A549 (cell line): ENCODE data around the gene ADAMTSL5. TPM values are rescaled to one million over a fixed set of nuclear protein-coding genes. Genes with fewer than 3 reads are reported as not detected.

ENCODE experiments used
- ATAC-seq, 2 experiments: fragments of 200-7000 bp in 1 of 2; fragments of >200 bp in 1 of 2; cut with Nextera tagmentation in 1 of 2; cut with Tn5 transposase in 1 of 2; 3 replicates each; pipeline versions ENCODE4 v1.8.0 to v1.9.1; 2018 to 2020; ENCODE audit warnings: mild to moderate bottlenecking in 1 of 2, moderate library complexity in 1 of 2
- CTCF ChIA-PET: fragments of 300-600 bp; sonication (Branson Sonifier 250); formaldehyde crosslinking; extraction: SDS; loops from one replicate; lab custom pipeline; 2021; ENCODE audit warnings: antibody characterized with exemption, inconsistent platforms; lab: Yijun Ruan, JAX
- POLR2A ChIA-PET: fragments of 350-600 bp; formaldehyde crosslinking; extraction: SDS; loops from one replicate; lab custom pipeline; 2021; ENCODE audit warnings: antibody characterized with exemption, inconsistent platforms; lab: Yijun Ruan, JAX
- DNase-seq, 2 experiments: peaks; one replicate each; pipeline versions ENCODE4 v3.0.0 to v3.0.0-alpha.2; 2011 to 2016; ENCODE audit warnings: low read depth in 1 of 2, low spot score in 1 of 2
- FAIRE-seq: peaks from 2 replicates; lab custom pipeline; 2011; peaks lifted over from hg19 to GRCh38; lab: Jason Lieb, UNC
- H3K27ac ChIP-seq, 2 experiments: fragments of >200 bp; sonication (Bioruptor Twin); formaldehyde crosslinking; 3 replicates each; pipeline ENCODE4 v1.5.1; 2016 to 2017
- H3K4me1 ChIP-seq: fragments of >200 bp; sonication (Bioruptor Twin); formaldehyde crosslinking; 3 replicates; pipeline ENCODE4 v1.6.1; 2016
- H3K4me2 ChIP-seq: fragments of >200 bp; sonication (Bioruptor Twin); formaldehyde crosslinking; 3 replicates; pipeline ENCODE4 v1.6.1; 2016
- H3K4me3 ChIP-seq: fragments of >200 bp; sonication (Bioruptor Twin); formaldehyde crosslinking; 3 replicates; pipeline ENCODE4 v1.5.1; 2016
- H3K9me3 ChIP-seq: fragments of >200 bp; sonication (Bioruptor Twin); formaldehyde crosslinking; 3 replicates; pipeline ENCODE4 v1.6.1; 2016
- CHD2 ChIP-seq: fragments of 150-350 bp; IDR thresholded peaks from 2 replicates; pipeline ENCODE4 v1.6.1; 2014; ENCODE audit warnings: low read length; ENCODE audit not compliant: partially characterized antibody
- CHD4 ChIP-seq: fragments of 200-600 bp; sonication (generic); IDR thresholded peaks from 2 replicates; pipeline ENCODE4 v1.6.1; 2016; ENCODE audit warnings: antibody characterized with exemption, mild to moderate bottlenecking, borderline replicate concordance
- EHF ChIP-seq: fragments of 250-450 bp; sonication (Bioruptor Pico); IDR thresholded peaks from 2 replicates; pipeline ENCODE4 v1.5.0; 2020; ENCODE audit warnings: mild to moderate bottlenecking
- EHMT2 ChIP-seq: fragments of 200-600 bp; sonication (generic); IDR thresholded peaks from 2 replicates; pipeline ENCODE4 v1.6.1; 2016; ENCODE audit warnings: antibody characterized with exemption, low read depth, mild to moderate bottlenecking, moderate library complexity
- ESRRA ChIP-seq: fragments of 150-350 bp; IDR thresholded peaks from 2 replicates; pipeline ENCODE4 v1.6.1; 2014; ENCODE audit warnings: mild to moderate bottlenecking, low read length, borderline replicate concordance
- FOXS1 ChIP-seq: fragments of 250-450 bp; sonication (Bioruptor Pico); IDR thresholded peaks from 2 replicates; pipeline ENCODE4 v1.5.0; 2020; ENCODE audit warnings: mild to moderate bottlenecking, moderate library complexity
- NFE2L2 ChIP-seq: fragments of 150-350 bp; conservative IDR thresholded peaks from 2 replicates; pipeline ENCODE4 v1.6.1; 2014; ENCODE audit warnings: low read length
- NR3C1 ChIP-seq: fragments of >200 bp; sonication (Bioruptor Twin); formaldehyde crosslinking; IDR thresholded peaks from 3 replicates; pipeline ENCODE4 v1.6.1; 2017
- PHF8 ChIP-seq: fragments of 200-600 bp; sonication (generic); IDR thresholded peaks from 2 replicates; pipeline ENCODE4 v1.6.1; 2016; ENCODE audit warnings: low read depth, mild to moderate bottlenecking, antibody characterized with exemption, moderate library complexity, borderline replicate concordance
- POLR2A ChIP-seq: IDR thresholded peaks from 2 replicates; pipeline ENCODE4 v1.6.1; 2012; ENCODE audit warnings: mild to moderate bottlenecking, low read length
- POLR2AphosphoS2 ChIP-seq: conservative IDR thresholded peaks from 2 replicates; pipeline ENCODE4 v1.6.1; 2012; ENCODE audit warnings: low read length, improper control_type of control experiment, inconsistent platforms
- RAD21 ChIP-seq, 2 experiments: fragments of >200 bp in 1 of 2; sonication (Bioruptor Twin) in 1 of 2; formaldehyde crosslinking in 1 of 2; IDR thresholded peaks in 1 of 2; conservative IDR thresholded peaks in 1 of 2; 2 replicates in 1 of 2; 3 replicates in 1 of 2; pipeline ENCODE4 v1.6.1; 2012 to 2018; ENCODE audit warnings: inconsistent platforms in 1 of 2
- RARB ChIP-seq: fragments of 250-450 bp; sonication (Bioruptor Pico); IDR thresholded peaks from 2 replicates; pipeline ENCODE4 v1.8.0; 2021; ENCODE audit warnings: mild to moderate bottlenecking, moderate library complexity
- RNF2 ChIP-seq: fragments of 200-600 bp; sonication (generic); IDR thresholded peaks from 2 replicates; pipeline ENCODE4 v1.6.1; 2016; ENCODE audit warnings: low read depth, mild to moderate bottlenecking, antibody characterized with exemption, moderate library complexity, borderline replicate concordance
- ZFP36 ChIP-seq: fragments of 450-650 bp; IDR thresholded peaks from 2 replicates; pipeline ENCODE4 v1.6.1; 2014; ENCODE audit warnings: borderline replicate concordance; ENCODE audit not compliant: partially characterized antibody
- ZNF302 ChIP-seq: fragments of 250-450 bp; sonication (Bioruptor Pico); IDR thresholded peaks from 2 replicates; pipeline ENCODE4 v1.9.0; 2021; ENCODE audit warnings: inconsistent platforms, mild to moderate bottlenecking, moderate library complexity
- ZSCAN20 ChIP-seq: fragments of 250-450 bp; sonication (Bioruptor Pico); IDR thresholded peaks from 2 replicates; pipeline ENCODE4 v1.8.0; 2022; ENCODE audit warnings: mild to moderate bottlenecking, moderate library complexity
- WGBS: methylation state at CpG from one replicate; pipeline ENCODE4 v1.1.6; 2017; ENCODE audit errors: missing lambda C conversion rate; 5-methylcytosine and 5-hydroxymethylcytosine counted together
- polyA plus RNA-seq, 4 experiments: library from polyadenylated mRNA; depleted of rRNA in 3 of 4; stranded (reverse); fragments of >200 nt; fragmentation: RNase III in 1 of 4; extraction: RNeasy Plus Mini Kit Qiagen cat#74134 plus additional on column Dnase treatment in 1 of 4; gene quantifications; 2 replicates in 3 of 4; 3 replicates in 1 of 4; pipeline ENCODE4 v1.2.3, GENCODE V29; 2011 to 2017
- TF ChIP-seq, protein P1 (sequence below): fragments of >200 bp; sonication (Bioruptor Twin); formaldehyde crosslinking; IDR thresholded peaks from 3 replicates; pipeline ENCODE4 v1.5.1; 2016
- TF ChIP-seq, protein P2 (sequence below): fragments of >200 bp; sonication (Bioruptor Twin); formaldehyde crosslinking; IDR thresholded peaks from 2 replicates; pipeline ENCODE4 v1.6.1; 2016
- TF ChIP-seq, protein P3 (sequence below): IDR thresholded peaks from 2 replicates; pipeline ENCODE4 v1.6.1; 2012
- TF ChIP-seq, protein P4 (sequence below): fragments of 250-450 bp; sonication (Bioruptor Pico); IDR thresholded peaks from 2 replicates; pipeline ENCODE4 v1.5.0; 2021; ENCODE audit warnings: mild to moderate bottlenecking, moderate library complexity, borderline replicate concordance

ADAMTSL5 gene
- polyA plus RNA-seq, 2 of the 4 experiments (the other 2 are of a cell fraction) = 1.4 to 3.0 TPM

DNA sequence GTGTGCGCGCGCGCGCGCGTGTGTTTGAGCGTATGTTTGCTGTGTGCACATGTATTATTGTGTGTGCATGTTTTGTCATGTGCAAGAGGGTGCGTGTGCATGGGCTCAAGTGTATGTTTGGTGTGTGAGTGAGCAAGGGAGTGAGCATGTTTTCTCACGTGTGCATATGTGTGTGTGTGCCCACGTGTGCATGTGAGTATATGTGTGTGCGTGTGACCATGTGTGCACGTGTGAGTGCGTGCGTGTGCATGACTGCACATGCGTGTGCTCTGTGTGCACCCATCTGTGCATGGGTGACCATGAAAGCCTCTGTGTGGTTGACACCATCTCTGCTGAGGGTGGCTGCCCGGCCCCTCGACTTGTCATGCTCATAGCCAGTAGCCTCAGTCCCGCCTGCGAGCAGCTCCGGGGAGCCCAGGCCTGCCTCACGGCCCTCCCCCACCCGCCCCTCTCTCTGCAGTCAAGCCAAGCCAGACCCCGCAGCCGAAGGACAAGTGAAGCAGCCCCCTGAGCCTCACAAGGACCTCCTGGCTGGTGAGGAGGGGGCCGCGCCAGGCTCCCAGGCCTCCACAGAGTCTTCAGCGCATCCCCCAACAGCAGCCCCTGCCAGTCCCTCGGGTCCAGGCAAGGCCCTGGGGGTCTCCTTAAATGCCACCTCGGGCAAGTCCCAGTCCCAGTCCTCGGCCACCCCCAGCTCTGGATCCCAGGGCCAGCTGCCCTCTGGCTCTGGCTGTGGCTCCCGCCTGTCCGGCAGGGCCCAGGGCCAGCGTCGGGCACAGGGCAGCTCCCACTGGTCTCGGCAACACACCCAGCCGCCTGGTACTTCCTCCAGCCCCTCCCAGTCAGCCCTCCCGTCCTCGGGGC, 15.9 kb downstream of the ADAMTSL5 start (continued):
- TF ChIP-seq ZFP36 (no peak), ZNF302 (no peak), RAD21 (conservative IDR thresholded peaks at IDR 0.05 in 1 of 2, IDR thresholded peaks at IDR 0.05 in 1 of 2) (no peak)
- TF ChIP-seq, all 56 proteins: peak for 0

DNA sequence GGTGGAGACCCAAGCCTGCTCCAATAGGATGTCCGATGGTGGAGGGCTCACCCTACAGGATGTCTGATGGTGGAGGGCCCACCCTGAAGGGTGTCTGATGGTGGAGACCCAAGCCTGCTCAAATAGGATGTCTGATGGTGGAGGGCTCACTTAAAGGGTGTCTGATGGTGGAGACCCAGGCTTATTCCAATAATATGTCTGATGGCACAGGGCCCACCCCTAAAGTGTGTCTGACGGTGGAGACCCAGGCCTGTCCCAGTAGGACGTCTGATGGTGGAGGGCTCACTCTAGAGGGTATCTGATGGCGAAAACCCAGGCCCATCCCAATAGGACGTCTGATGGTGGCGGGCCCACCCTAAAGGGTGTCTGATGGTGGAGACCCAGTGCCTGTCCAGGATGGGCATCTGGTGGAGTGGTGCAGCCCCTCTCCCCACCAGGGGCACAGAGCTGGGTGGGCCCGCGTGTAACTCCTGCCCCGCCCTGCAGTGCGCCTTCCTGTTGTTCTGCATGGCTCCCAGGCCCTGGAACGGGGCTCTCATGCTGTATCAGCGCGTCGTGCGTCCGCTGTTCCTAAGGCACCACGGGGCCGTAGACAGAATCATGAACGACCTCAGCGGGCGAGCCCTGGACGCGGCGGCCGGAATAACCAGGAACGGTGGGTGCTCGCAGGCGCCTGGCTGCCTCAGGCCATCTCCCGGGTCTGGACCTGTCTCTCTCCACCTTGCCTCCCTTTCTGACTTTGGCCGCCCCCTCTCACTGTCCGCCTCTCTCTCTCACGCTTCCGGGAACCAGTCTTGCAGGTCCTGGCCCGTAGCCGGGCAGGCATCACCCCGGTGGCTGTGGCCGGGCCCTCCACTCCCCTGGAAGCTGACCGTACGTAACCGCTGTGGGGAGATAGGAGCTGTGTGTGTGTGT, 16.8 kb downstream of the ADAMTSL5 start:
- DNase-seq (no peak), FAIRE-seq (no peak), ATAC-seq (no peak)
- 86% methylated on average over 38 of the region's 40 CpGs for WGBS
- ChIA-PET POLR2A (no interaction called here), CTCF (no interaction called here)
- Histone ChIP-seq H3K9me3 (no peaks in the 10 kb centered on the region), H3K4me2 (no peak overlapping the region), H3K4me1 (peaks cover 17% of the 10 kb centered on the region; the same call in 1 of the 3 replicates), H3K27ac (no peak overlapping the region), H3K4me3 (no peak overlapping the region)
- TF ChIP-seq RARB (no peak), CHD2 (no peak), FOXS1 (CRISPR knock-in tag) (no peak), ZSCAN20 (CRISPR knock-in tag) (no peak), NFE2L2 (no peak), EHF (CRISPR knock-in tag) (no peak), POLR2AphosphoS2 (no peak), RNF2 (no peak), POLR2A (no peak), PHF8 (no peak), ESRRA (no peak), CHD4 (no peak), NR3C1 (no peak), EHMT2 (no peak)
- TF ChIP-seq, protein P1, sequence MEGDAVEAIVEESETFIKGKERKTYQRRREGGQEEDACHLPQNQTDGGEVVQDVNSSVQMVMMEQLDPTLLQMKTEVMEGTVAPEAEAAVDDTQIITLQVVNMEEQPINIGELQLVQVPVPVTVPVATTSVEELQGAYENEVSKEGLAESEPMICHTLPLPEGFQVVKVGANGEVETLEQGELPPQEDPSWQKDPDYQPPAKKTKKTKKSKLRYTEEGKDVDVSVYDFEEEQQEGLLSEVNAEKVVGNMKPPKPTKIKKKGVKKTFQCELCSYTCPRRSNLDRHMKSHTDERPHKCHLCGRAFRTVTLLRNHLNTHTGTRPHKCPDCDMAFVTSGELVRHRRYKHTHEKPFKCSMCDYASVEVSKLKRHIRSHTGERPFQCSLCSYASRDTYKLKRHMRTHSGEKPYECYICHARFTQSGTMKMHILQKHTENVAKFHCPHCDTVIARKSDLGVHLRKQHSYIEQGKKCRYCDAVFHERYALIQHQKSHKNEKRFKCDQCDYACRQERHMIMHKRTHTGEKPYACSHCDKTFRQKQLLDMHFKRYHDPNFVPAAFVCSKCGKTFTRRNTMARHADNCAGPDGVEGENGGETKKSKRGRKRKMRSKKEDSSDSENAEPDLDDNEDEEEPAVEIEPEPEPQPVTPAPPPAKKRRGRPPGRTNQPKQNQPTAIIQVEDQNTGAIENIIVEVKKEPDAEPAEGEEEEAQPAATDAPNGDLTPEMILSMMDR = no peak
- TF ChIP-seq, protein P2, sequence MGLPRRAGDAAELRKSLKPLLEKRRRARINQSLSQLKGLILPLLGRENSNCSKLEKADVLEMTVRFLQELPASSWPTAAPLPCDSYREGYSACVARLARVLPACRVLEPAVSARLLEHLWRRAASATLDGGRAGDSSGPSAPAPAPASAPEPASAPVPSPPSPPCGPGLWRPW = no peak
- TF ChIP-seq, protein P3, sequence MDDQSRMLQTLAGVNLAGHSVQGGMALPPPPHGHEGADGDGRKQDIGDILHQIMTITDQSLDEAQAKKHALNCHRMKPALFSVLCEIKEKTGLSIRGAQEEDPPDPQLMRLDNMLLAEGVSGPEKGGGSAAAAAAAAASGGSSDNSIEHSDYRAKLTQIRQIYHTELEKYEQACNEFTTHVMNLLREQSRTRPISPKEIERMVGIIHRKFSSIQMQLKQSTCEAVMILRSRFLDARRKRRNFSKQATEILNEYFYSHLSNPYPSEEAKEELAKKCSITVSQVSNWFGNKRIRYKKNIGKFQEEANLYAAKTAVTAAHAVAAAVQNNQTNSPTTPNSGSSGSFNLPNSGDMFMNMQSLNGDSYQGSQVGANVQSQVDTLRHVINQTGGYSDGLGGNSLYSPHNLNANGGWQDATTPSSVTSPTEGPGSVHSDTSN = no peak
- TF ChIP-seq, protein P4, sequence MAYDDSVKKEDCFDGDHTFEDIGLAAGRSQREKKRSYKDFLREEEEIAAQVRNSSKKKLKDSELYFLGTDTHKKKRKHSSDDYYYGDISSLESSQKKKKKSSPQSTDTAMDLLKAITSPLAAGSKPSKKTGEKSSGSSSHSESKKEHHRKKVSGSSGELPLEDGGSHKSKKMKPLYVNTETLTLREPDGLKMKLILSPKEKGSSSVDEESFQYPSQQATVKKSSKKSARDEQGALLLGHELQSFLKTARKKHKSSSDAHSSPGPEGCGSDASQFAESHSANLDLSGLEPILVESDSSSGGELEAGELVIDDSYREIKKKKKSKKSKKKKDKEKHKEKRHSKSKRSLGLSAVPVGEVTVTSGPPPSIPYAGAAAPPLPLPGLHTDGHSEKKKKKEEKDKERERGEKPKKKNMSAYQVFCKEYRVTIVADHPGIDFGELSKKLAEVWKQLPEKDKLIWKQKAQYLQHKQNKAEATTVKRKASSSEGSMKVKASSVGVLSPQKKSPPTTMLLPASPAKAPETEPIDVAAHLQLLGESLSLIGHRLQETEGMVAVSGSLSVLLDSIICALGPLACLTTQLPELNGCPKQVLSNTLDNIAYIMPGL (CRISPR knock-in tag) = no peak
